GM12878 (cell line): ENCODE results near the gene TNRC18. TPM values are rescaled to one million over a fixed set of nuclear protein-coding genes. Genes with fewer than 3 reads are reported as not detected.

Source experiments
- ATAC-seq: fragments of 200-7000 bp; cut with Tn5 transposase; 3 replicates; pipeline ENCODE4 v1.9.1; 2020; ENCODE audit warnings: mild to moderate bottlenecking, moderate library complexity
- BruUV-seq: library from RNA; stranded (reverse); fragments of 400-500 nt; replicated peaks from 2 replicates; lab custom pipeline; 2021; lab: Mats Ljungman, UMichigan
- CTCF ChIA-PET: fragments of 300-600 bp; sonication (Branson Sonifier 250); formaldehyde crosslinking; extraction: SDS; loops from one replicate; lab custom pipeline; 2021; ENCODE audit warnings: inconsistent platforms; lab: Yijun Ruan, JAX
- POLR2A ChIA-PET: fragments of 350-600 bp; formaldehyde crosslinking; extraction: SDS; loops from one replicate; lab custom pipeline; 2021; ENCODE audit warnings: inconsistent platforms; lab: Charles Lee
- RAD21 ChIA-PET: fragments of 300-600 bp; sonication (Branson Sonifier 250); formaldehyde crosslinking; loops from one replicate; lab custom pipeline; 2023; ENCODE audit warnings: antibody characterized with exemption; ENCODE audit not compliant: unreplicated experiment; lab: Charles Lee
- SMC1A ChIA-PET: fragments of 300-600 bp; sonication (Branson Sonifier 250); formaldehyde crosslinking; loops from one replicate; lab custom pipeline; 2023; ENCODE audit not compliant: unreplicated experiment, uncharacterized antibody; lab: Charles Lee
- DNase-seq: peaks from one replicate; pipeline ENCODE4 v3.0.0-alpha.2; 2011; ENCODE audit warnings: low read depth, low spot score
- FAIRE-seq: peaks from 3 replicates; lab custom pipeline; 2011; peaks lifted over from hg19 to GRCh38; lab: Jason Lieb, UNC
- H2AFZ ChIP-seq: 2 replicates; pipeline ENCODE4 v1.6.0; 2011; ENCODE audit warnings: low read depth, low read length, control low read depth; ENCODE audit not compliant: control insufficient read depth
- H3K27ac ChIP-seq: 2 replicates; pipeline ENCODE4 v1.5.1; 2011; ENCODE audit warnings: control low read depth; ENCODE audit not compliant: control insufficient read depth, insufficient read depth
- H3K27me3 ChIP-seq, 2 experiments: replicated peaks in 1 of 2; 2 replicates each; pipeline versions ENCODE4 v1.6.0 to v1.6.1; 2011; ENCODE audit warnings: low read length in 1 of 2; ENCODE audit not compliant: control insufficient read depth in 2 of 2, insufficient read depth in 2 of 2
- H3K36me3 ChIP-seq, 2 experiments: 2 replicates each; pipeline ENCODE4 v1.5.1; 2011; ENCODE audit warnings: low read length in 1 of 2; ENCODE audit not compliant: control insufficient read depth in 2 of 2, insufficient read depth in 2 of 2
- H3K4me1 ChIP-seq: 2 replicates; pipeline ENCODE4 v1.6.1; 2011; ENCODE audit warnings: mild to moderate bottlenecking, low read length, moderate library complexity, mixed read lengths; ENCODE audit not compliant: control insufficient read depth, insufficient read depth
- H3K4me2 ChIP-seq: 2 replicates; pipeline ENCODE4 v1.6.0; 2011; ENCODE audit warnings: control low read depth; ENCODE audit not compliant: control insufficient read depth, insufficient read depth
- H3K4me3 ChIP-seq: fragments of 200-600 bp; sonication (generic); 2 replicates; pipeline ENCODE4 v1.5.1; 2016
- H3K79me2 ChIP-seq: 2 replicates; pipeline ENCODE4 v1.6.0; 2011; ENCODE audit warnings: low read length; ENCODE audit not compliant: control insufficient read depth, insufficient read depth
- H3K9ac ChIP-seq: 2 replicates; pipeline ENCODE4 v1.8.0; 2011; ENCODE audit warnings: low read length, control low read depth, mixed read lengths; ENCODE audit not compliant: control insufficient read depth, insufficient read depth
- H3K9me3 ChIP-seq: replicated peaks from 3 replicates; pipeline ENCODE4 v1.5.1; 2011; ENCODE audit warnings: mild to moderate bottlenecking, low read length; ENCODE audit not compliant: control insufficient read depth, insufficient read depth
- H4K20me1 ChIP-seq: 2 replicates; pipeline ENCODE4 v1.6.0; 2011; ENCODE audit not compliant: control insufficient read depth, insufficient read depth
- ATF2 ChIP-seq: IDR thresholded peaks from 2 replicates; pipeline ENCODE4 v1.6.1; 2012; ENCODE audit warnings: low read length, inconsistent platforms
- ATF7 ChIP-seq: fragments of 450-650 bp; IDR thresholded peaks from 2 replicates; pipeline ENCODE4 v1.6.1; 2016; ENCODE audit warnings: low read depth, mild to moderate bottlenecking
- CBX3 ChIP-seq: fragments of 200-600 bp; sonication (generic); IDR thresholded peaks from 2 replicates; pipeline ENCODE4 v1.6.1; 2016; ENCODE audit warnings: low read depth, borderline replicate concordance
- CHD1 ChIP-seq: IDR thresholded peaks from 2 replicates; pipeline ENCODE4 v1.6.1; 2012; ENCODE audit warnings: low read depth, low read length, improper control_type of control experiment
- EGR1 ChIP-seq, 2 experiments: IDR thresholded peaks; 1 replicate in 1 of 2; 2 replicates in 1 of 2; pipeline ENCODE4 v1.6.1; 2011 to 2012; ENCODE audit warnings: low read depth in 2 of 2, low read length in 2 of 2, borderline replicate concordance in 1 of 2, mild to moderate bottlenecking in 1 of 2, moderate library complexity in 1 of 2
- FOXM1 ChIP-seq: IDR thresholded peaks from 2 replicates; pipeline ENCODE4 v1.6.1; 2012; ENCODE audit warnings: low read depth, mild to moderate bottlenecking, inconsistent platforms, low read length, moderate library complexity
- HCFC1 ChIP-seq: fragments of 150-350 bp; IDR thresholded peaks from 2 replicates; pipeline ENCODE4 v1.6.1; 2014; ENCODE audit warnings: low read length
- IKZF2 ChIP-seq, 2 experiments: fragments of 450-650 bp; IDR thresholded peaks; 2 replicates each; pipeline ENCODE4 v1.6.1; 2017; ENCODE audit warnings: mild to moderate bottlenecking in 2 of 2, moderate library complexity in 2 of 2
- MEF2A ChIP-seq: IDR thresholded peaks from 2 replicates; pipeline ENCODE4 v1.6.1; 2011; ENCODE audit warnings: low read depth, mild to moderate bottlenecking, low read length, moderate library complexity; ENCODE audit not compliant: insufficient read depth
- NFYB ChIP-seq: IDR thresholded peaks from 2 replicates; pipeline ENCODE4 v1.6.1; 2011; ENCODE audit warnings: low read depth, mild to moderate bottlenecking, low read length, improper control_type of control experiment, moderate library complexity; ENCODE audit not compliant: insufficient read depth
- POLR2AphosphoS5 ChIP-seq: IDR thresholded peaks from 2 replicates; pipeline ENCODE4 v1.6.1; 2011; ENCODE audit warnings: mild to moderate bottlenecking, low read length, inconsistent platforms
- SREBF1 ChIP-seq: IDR thresholded peaks from 2 replicates; pipeline ENCODE4 v1.6.1; 2012; ENCODE audit warnings: mild to moderate bottlenecking, low read length
- WGBS: methylation state at CpG from one replicate; pipeline ENCODE4 v1.1.6; 2016; ENCODE audit warnings: low lambda C conversion rate; ENCODE audit not compliant: insufficient replicate concordance, insufficient coverage; ENCODE audit errors: missing lambda C conversion rate; 5-methylcytosine and 5-hydroxymethylcytosine counted together
- in situ Hi-C: fragments of 300-500 bp; cut with MboI; formaldehyde crosslinking; loops from 9 replicates; pipeline ENCODE4 v1.14.3; 2018; ENCODE audit warnings: mixed read lengths
- intact Hi-C: fragments of 100-400 bp; cut with micrococcal nuclease; formaldehyde crosslinking; loops from one replicate; pipeline ENCODE4 v1.14.2; 2022; ENCODE audit not compliant: unreplicated experiment
- polyA plus RNA-seq, 11 experiments: library from polyadenylated mRNA; depleted of rRNA in 4 of 11; unstranded in 6 of 11; stranded (reverse) in 5 of 11; fragments of >200 nt; fragmentation: Nextera tagmentation in 4 of 11; fragmentation: Illumina TruSeq in 1 of 11; extraction: Ambion mirVana in 4 of 11; extraction: Trizol in 1 of 11; gene quantifications; 1 replicate in 1 of 11; 2 replicates in 10 of 11; pipeline versions ENCODE4 v1.2.1 to v1.2.3, GENCODE V29; 2011 to 2016; ENCODE audit warnings: inconsistent platforms in 2 of 11, missing spikeins in 2 of 11, low read depth in 1 of 11
- total RNA-seq, 4 experiments: library from RNA; depleted of rRNA in 3 of 4; stranded (reverse); fragments of >200 nt in 3 of 4; fragmentation: Illumina TruSeq in 1 of 4; extraction: Trizol in 1 of 4; gene quantifications; 2 replicates each; pipeline versions ENCODE4 v1.2.1 to v1.2.3, GENCODE V29; 2013 to 2021
- TF ChIP-seq, protein P1 (sequence below): fragments of 450-650 bp; IDR thresholded peaks from 2 replicates; pipeline ENCODE4 v1.6.1; 2017; ENCODE audit warnings: antibody characterized with exemption, mild to moderate bottlenecking, moderate library complexity
- TF ChIP-seq, protein P2 (sequence below): IDR thresholded peaks from 2 replicates; pipeline ENCODE4 v1.6.1; 2012; ENCODE audit warnings: low read depth, low read length, improper control_type of control experiment

Gene TNRC18
- total and polyA plus RNA-seq, 10 of the 15 experiments (the other 5 are each of a cell fraction or from before 2014, with no cell fraction given): 0.02 to 31.7 (median 5.4) TPM

DNA sequence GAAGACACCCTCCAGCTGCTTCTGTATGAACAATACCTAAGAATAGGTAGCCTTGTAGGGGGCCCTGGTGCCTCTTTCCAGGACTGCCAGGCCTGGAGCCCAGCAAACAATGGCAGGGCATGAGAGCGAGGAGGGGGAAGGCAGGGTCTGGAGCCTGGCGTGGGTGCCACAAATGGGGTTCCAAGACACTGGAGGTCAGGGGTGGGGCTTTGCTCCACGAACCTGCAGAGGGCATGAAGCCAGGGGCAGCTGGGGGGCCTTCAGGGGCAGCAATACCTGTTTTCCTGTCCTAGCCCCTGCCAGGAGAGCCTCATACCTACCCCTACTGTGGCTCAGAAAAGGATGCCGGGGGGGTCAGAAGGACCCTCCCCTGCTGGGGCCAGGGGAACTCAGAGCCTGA is 79.3 kb downstream of the TNRC18 start:
- ChIA-PET POLR2A (no interaction called here), RAD21 (no interaction called here), CTCF (no interaction called here), SMC1A (no interaction called here)
- peaks cover 8 to 11% of the 10 kb centered on the region in 2 experiments; a peak in 3 of 4 replicates for H3K36me3 ChIP-seq
- TF ChIP-seq IKZF2 (IDR thresholded peaks at IDR 0.05): no peak
- DNase-seq (no peak), FAIRE-seq (no peak), ATAC-seq (no peak)
- H3K4me1 ChIP-seq: no peaks in the 10 kb centered on the region
- no peak overlapping the region for H3K4me2 ChIP-seq
- H3K79me2 ChIP-seq: no peaks in the 10 kb centered on the region
- no peaks in the 10 kb centered on the region for H4K20me1 ChIP-seq
- no peak overlapping the region for H3K27ac ChIP-seq
- no peak overlapping the region for H3K9ac ChIP-seq
- H3K27me3 ChIP-seq: no peaks in the 10 kb centered on the region
- no peak overlapping the region for H2AFZ ChIP-seq
- H3K4me3 ChIP-seq: no peak overlapping the region
- intact Hi-C loops: no loop called here
- in situ Hi-C loops: no loop called here
- peaks cover 9% of the 10 kb centered on the region; the same call in 2 of the 3 replicates for H3K9me3 ChIP-seq
- 95% methylated on average over 4 of the region's 4 CpGs for WGBS
- no TSS peak for BruUV-seq

DNA sequence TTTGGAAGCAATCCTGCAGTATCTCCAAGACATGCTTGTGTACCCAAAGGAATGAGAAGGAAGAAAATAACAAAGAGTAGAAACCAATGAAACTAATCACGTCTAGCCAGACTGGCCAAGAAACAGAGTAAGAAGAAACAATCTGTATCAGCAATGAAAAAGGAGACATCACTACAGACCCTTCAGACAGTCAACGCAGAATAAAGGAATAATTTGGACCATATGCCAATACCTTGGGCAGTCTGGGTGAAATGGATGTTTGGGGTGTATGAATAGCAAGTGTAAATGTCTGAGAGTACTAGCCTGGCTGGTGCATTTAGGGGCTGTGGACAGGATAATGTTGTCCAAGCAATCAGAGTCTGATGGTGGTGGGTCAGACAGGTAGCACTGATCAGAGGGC is 79.8 kb downstream of the TNRC18 start:
- no peaks in the 10 kb centered on the region for H3K79me2 ChIP-seq

More for the DNA sequence above, 79.8 kb downstream of the TNRC18 start:
- H3K36me3 ChIP-seq: peaks cover 8 to 11% of the 10 kb centered on the region in 2 experiments; a peak in 3 of 4 replicates
- H3K4me1 ChIP-seq: no peaks in the 10 kb centered on the region
- WGBS: 98% methylated on average over 2 of the region's 2 CpGs
- intact Hi-C loops (no loop called here), in situ Hi-C loops (no loop called here)
- BruUV-seq: no TSS peak
- SMC1A ChIA-PET: no interaction called here
- POLR2A ChIA-PET: no interaction called here
- RAD21 ChIA-PET: no interaction called here
- no peak overlapping the region for H3K4me2 ChIP-seq
- no peak for ATAC-seq
- no peak overlapping the region for H3K9ac ChIP-seq
- no peak for DNase-seq
- no peaks in the 10 kb centered on the region for H3K27me3 ChIP-seq
- H2AFZ ChIP-seq: no peak overlapping the region
- no peaks in the 10 kb centered on the region for H4K20me1 ChIP-seq
- CTCF ChIA-PET: no interaction called here
- no peak for FAIRE-seq
- H3K4me3 ChIP-seq: no peak overlapping the region
- no peak overlapping the region for H3K27ac ChIP-seq
- no peak for TF ChIP-seq NFYB
- TF ChIP-seq POLR2AphosphoS5: no peak
- TF ChIP-seq CHD1: no peak
- TF ChIP-seq, protein P1, sequence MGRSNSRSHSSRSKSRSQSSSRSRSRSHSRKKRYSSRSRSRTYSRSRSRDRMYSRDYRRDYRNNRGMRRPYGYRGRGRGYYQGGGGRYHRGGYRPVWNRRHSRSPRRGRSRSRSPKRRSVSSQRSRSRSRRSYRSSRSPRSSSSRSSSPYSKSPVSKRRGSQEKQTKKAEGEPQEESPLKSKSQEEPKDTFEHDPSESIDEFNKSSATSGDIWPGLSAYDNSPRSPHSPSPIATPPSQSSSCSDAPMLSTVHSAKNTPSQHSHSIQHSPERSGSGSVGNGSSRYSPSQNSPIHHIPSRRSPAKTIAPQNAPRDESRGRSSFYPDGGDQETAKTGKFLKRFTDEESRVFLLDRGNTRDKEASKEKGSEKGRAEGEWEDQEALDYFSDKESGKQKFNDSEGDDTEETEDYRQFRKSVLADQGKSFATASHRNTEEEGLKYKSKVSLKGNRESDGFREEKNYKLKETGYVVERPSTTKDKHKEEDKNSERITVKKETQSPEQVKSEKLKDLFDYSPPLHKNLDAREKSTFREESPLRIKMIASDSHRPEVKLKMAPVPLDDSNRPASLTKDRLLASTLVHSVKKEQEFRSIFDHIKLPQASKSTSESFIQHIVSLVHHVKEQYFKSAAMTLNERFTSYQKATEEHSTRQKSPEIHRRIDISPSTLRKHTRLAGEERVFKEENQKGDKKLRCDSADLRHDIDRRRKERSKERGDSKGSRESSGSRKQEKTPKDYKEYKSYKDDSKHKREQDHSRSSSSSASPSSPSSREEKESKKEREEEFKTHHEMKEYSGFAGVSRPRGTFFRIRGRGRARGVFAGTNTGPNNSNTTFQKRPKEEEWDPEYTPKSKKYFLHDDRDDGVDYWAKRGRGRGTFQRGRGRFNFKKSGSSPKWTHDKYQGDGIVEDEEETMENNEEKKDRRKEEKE: no peak
- TF ChIP-seq EGR1 (IDR thresholded peaks at IDR 0.05; ENCODE audit: borderline replicate concordance in 1 of 2, low read depth in 2 of 2, low read length in 2 of 2): no peak
- TF ChIP-seq, protein P2, sequence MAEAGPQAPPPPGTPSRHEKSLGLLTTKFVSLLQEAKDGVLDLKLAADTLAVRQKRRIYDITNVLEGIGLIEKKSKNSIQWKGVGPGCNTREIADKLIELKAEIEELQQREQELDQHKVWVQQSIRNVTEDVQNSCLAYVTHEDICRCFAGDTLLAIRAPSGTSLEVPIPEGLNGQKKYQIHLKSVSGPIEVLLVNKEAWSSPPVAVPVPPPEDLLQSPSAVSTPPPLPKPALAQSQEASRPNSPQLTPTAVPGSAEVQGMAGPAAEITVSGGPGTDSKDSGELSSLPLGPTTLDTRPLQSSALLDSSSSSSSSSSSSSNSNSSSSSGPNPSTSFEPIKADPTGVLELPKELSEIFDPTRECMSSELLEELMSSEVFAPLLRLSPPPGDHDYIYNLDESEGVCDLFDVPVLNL: no peak
- TF ChIP-seq SREBF1: no peak
- no peak for TF ChIP-seq ATF7
- no peak for TF ChIP-seq ATF2
- TF ChIP-seq HCFC1: no peak
- TF ChIP-seq MEF2A: no peak
- TF ChIP-seq FOXM1: no peak
- no peak for TF ChIP-seq CBX3
- TF ChIP-seq, all 136 proteins: peak for 0
- peaks cover 9% of the 10 kb centered on the region; the same call in 2 of the 3 replicates for H3K9me3 ChIP-seq
